ENCODE results near the gene SEC14L6. TPM values are rescaled to one million over a fixed set of nuclear protein-coding genes. Genes with fewer than 3 reads are reported as not detected.

SEC14L6 gene
- total RNA-seq, 1 donor, result under 0.01 TPM

GRCh38 chr22:30539368-30539767, 7.2 kb downstream of the SEC14L6 start:
- no peak for DNase-seq (ENCODE audit: low read depth in 2 of 3, low spot score in 2 of 3)

- DNase-seq (ENCODE audit: low read depth in 2 of 3, low spot score in 2 of 3), result no peak
These were observed 8.3 kb downstream of the SEC14L6 start for GRCh38 chr22:30538280-30538679.

- no peak for DNase-seq (ENCODE audit: low read depth in 2 of 3, low spot score in 2 of 3)
These were observed 9.3 kb downstream of the SEC14L6 start for GRCh38 chr22:30537083-30537731.

GRCh38 chr22:30535182-30535581, 11.4 kb downstream of the SEC14L6 start:
- no peak for DNase-seq (ENCODE audit: low read depth in 2 of 3, low spot score in 2 of 3)

- no peak for DNase-seq (ENCODE audit: low read depth in 2 of 3, low spot score in 2 of 3)
These were observed 14.6 kb downstream of the SEC14L6 start for GRCh38 chr22:30531651-30532608.

GRCh38 chr22:30526656-30527055, 19.9 kb downstream of the SEC14L6 start:
- no peak for DNase-seq (ENCODE audit: low read depth in 2 of 3, low spot score in 2 of 3)

GRCh38 chr22:30523646-30524489, 22.7 kb downstream of the SEC14L6 start:
- no peak for DNase-seq (ENCODE audit: low read depth in 2 of 3, low spot score in 2 of 3)

- no peak for DNase-seq (ENCODE audit: low read depth in 2 of 3, low spot score in 2 of 3)
These were observed 25.0 kb downstream of the SEC14L6 start for GRCh38 chr22:30521368-30522156.

GRCh38 chr22:30519842-30520425, 26.6 kb downstream of the SEC14L6 start:
- no peak for DNase-seq (ENCODE audit: low read depth in 2 of 3, low spot score in 2 of 3)

GRCh38 chr22:30516731-30517130, 29.8 kb downstream of the SEC14L6 start:
- DNase-seq (ENCODE audit: low read depth in 2 of 3, low spot score in 2 of 3), result no peak

GRCh38 chr22:30516273-30516672, 30.3 kb downstream of the SEC14L6 start:
- no peak for DNase-seq (ENCODE audit: low read depth in 2 of 3, low spot score in 2 of 3)

- DNase-seq (ENCODE audit: low read depth in 2 of 3, low spot score in 2 of 3), result no peak
These were observed 32.3 kb downstream of the SEC14L6 start for GRCh38 chr22:30514252-30514651.

- no peak for DNase-seq (ENCODE audit: low read depth in 2 of 3, low spot score in 2 of 3)
These were observed 33.1 kb downstream of the SEC14L6 start for GRCh38 chr22:30513462-30513861.

GRCh38 chr22:30511911-30512310, 34.6 kb downstream of the SEC14L6 start:
- no peak for DNase-seq (ENCODE audit: low read depth in 2 of 3, low spot score in 2 of 3)

GRCh38 chr22:30511109-30511508, 35.4 kb downstream of the SEC14L6 start:
- no peak for DNase-seq (ENCODE audit: low read depth in 2 of 3, low spot score in 2 of 3)

- DNase-seq (ENCODE audit: low read depth in 2 of 3, low spot score in 2 of 3), result no peak
These were observed 38.3 kb downstream of the SEC14L6 start for GRCh38 chr22:30508216-30508615.

GRCh38 chr22:30507670-30508069, 38.9 kb downstream of the SEC14L6 start:
- DNase-seq (ENCODE audit: low read depth in 2 of 3, low spot score in 2 of 3), result no peak

GRCh38 chr22:30506507-30506968, 40.0 kb downstream of the SEC14L6 start:
- DNase-seq (ENCODE audit: low read depth in 2 of 3, low spot score in 2 of 3), result no peak

GRCh38 chr22:30503551-30503950, 43.0 kb downstream of the SEC14L6 start:
- no peak for DNase-seq (ENCODE audit: low read depth in 2 of 3, low spot score in 2 of 3)

- no peak for DNase-seq (ENCODE audit: low read depth in 2 of 3, low spot score in 2 of 3)
These were observed 43.6 kb downstream of the SEC14L6 start for GRCh38 chr22:30502911-30503310.
